ENCODE results near the gene VIPR2. TPM values are rescaled to one million over a fixed set of nuclear protein-coding genes. Genes with fewer than 3 reads are reported as not detected.
A peak's percentile ranks its signal among the peaks of the same experiment; 100 is the strongest.

The VIPR2 gene
- total and polyA plus RNA-seq, 8 donors, result 3.7 to 13.7 (median 10.6) TPM

GRCh38 chr7:159017210-159017609 is 127.5 kb downstream of the VIPR2 start:
- DNase-seq, result peak in 1 of 6 donors; percentile 27
- 87 to 94% methylated on average over 10 of the region's 10 CpGs for WGBS, 2 donors
- H3K9me3 ChIP-seq, result no peaks in the 10 kb centered on the region
- ATAC-seq, result no peak
- H3K36me3 ChIP-seq, result no peaks in the 10 kb centered on the region
- H3K4me1 ChIP-seq, result peaks cover 0 to 10% (median 3%) of the 10 kb centered on the region in 3 donors
- H3K27ac ChIP-seq, result no peak overlapping the region
- H3K4me3 ChIP-seq, result no peak overlapping the region
- no peak for FAIRE-seq
- intact Hi-C loops (cut with DNase I), result no loop called here
- no peaks in the 10 kb centered on the region for H3K27me3 ChIP-seq
- TF ChIP-seq, protein P1, sequence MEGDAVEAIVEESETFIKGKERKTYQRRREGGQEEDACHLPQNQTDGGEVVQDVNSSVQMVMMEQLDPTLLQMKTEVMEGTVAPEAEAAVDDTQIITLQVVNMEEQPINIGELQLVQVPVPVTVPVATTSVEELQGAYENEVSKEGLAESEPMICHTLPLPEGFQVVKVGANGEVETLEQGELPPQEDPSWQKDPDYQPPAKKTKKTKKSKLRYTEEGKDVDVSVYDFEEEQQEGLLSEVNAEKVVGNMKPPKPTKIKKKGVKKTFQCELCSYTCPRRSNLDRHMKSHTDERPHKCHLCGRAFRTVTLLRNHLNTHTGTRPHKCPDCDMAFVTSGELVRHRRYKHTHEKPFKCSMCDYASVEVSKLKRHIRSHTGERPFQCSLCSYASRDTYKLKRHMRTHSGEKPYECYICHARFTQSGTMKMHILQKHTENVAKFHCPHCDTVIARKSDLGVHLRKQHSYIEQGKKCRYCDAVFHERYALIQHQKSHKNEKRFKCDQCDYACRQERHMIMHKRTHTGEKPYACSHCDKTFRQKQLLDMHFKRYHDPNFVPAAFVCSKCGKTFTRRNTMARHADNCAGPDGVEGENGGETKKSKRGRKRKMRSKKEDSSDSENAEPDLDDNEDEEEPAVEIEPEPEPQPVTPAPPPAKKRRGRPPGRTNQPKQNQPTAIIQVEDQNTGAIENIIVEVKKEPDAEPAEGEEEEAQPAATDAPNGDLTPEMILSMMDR (IDR thresholded peaks at IDR 0.05), result no peak

DNA sequence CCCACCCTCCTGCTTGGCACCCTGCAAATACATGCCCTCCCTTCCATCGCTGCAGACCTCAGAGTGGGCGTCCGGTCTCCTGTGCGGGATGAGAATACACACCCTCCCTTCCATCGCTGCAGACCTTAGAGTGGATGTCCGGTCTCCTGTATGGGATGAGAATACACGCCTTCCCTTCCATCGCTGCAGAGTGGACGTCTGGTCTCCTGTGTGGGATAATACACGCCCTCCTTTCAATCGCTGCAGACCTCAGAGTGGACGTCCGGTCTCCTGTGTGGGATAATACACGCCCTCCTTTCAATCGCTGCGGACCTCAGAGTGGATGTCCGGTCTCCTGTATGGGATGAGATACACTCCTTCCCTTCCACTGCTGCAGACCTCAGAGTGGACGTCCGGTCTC is 128.1 kb downstream of the VIPR2 start:
- ATAC-seq (no peak), DNase-seq (peak in 1 of 6 donors; percentile 21), FAIRE-seq (no peak)
- Histone ChIP-seq H3K36me3 (no peaks in the 10 kb centered on the region), H3K27ac (no peak overlapping the region), H3K27me3 (no peaks in the 10 kb centered on the region), H3K9me3 (no peaks in the 10 kb centered on the region), H3K4me1 (peaks cover 0 to 5% (median 5%) of the 10 kb centered on the region in 3 donors), H3K4me3 (no peak overlapping the region)
- 87 to 93% methylated on average over 19 of the region's 19 CpGs for WGBS, 2 donors
- intact Hi-C loops (cut with DNase I), result no loop called here
- TF ChIP-seq, protein P1 (IDR thresholded peaks at IDR 0.05), result no peak

DNA sequence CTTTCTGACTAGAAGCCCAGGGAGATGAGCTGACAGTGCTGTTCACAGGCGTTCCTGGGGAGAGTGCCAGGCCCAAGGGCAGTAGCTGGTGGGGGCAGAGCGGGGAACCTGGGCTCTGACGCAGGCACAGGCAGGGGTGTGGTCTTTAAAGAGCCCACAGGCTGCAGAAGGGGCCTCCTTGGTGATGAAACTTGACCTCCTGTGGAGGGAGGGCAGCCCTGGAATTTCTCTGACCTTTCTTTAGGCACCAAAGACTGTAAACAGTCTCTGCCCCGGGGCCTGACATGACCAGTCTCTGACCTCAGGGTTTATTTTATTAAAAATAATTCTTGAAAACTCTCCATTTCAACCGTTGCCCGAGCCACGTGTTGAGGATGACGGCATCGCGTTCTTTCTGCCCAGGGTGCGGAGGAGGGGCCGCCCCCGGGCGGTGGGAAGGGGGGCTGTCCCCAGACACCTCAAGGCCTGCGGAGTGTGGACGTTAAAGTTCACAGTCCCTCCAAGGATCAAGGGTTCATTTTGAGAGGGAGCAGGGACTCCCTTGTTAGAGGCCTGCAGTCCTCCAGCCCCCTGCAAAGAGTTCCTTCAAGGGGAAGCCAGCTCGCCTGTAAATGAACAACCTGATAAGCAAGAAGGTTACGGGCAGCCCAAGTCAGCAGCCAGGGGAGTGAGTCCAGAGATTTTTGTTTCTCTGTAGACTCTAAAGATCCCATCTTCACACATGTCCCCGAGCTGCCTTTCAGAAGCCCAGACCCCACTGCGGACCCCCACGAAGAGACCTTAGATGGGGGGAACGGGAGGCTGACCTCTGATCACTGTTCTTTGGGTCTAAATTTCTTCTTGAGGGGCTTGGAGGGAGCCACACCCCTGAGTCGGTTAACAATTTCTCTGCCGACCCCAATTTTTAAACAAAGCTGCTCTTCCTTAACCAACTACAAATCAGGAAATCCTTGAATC is 128.9 kb downstream of the VIPR2 start:
- Histone ChIP-seq H3K4me3 (no peak overlapping the region), H3K9me3 (no peaks in the 10 kb centered on the region), H3K4me1 (peaks cover 0 to 5% (median 5%) of the 10 kb centered on the region in 3 donors), H3K27ac (no peak overlapping the region), H3K27me3 (no peaks in the 10 kb centered on the region), H3K36me3 (no peaks in the 10 kb centered on the region)
- intact Hi-C loops (cut with DNase I), result no loop called here
- TF ChIP-seq, protein P1 (IDR thresholded peaks at IDR 0.05), result no peak
- DNase-seq (peak in 2 of 6 donors; percentile 36 to 37), ATAC-seq (peak in 2 of 4 donors; percentile 13 to 26), FAIRE-seq (no peak)
- WGBS, 2 donors, result 65 to 69% methylated on average over 24 of the region's 24 CpGs

DNA sequence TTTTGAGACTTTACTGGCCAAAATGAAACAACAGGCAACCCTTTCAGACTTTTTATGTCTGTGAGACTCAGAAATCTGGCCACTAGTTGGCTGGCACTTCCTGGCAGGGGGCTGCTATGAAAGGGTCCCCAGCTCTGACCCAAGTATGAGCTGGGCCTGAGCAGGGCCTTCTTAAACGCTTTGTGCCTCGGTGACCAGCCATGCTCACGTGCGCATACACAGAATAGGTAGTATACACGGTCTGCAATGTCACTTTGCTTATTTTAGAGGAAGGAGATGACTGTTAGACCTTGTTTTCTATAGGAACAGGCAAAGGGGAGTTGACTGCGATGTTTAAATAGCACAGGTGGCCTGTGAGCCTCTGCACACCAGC is 129.6 kb downstream of the VIPR2 start:
- intact Hi-C loops (cut with DNase I), result no loop called here
- TF ChIP-seq, protein P1 (IDR thresholded peaks at IDR 0.05), result no peak
- peaks cover 0 to 5% (median 5%) of the 10 kb centered on the region in 3 donors for H3K4me1 ChIP-seq
- no peak overlapping the region for H3K27ac ChIP-seq
- H3K27me3 ChIP-seq, result no peaks in the 10 kb centered on the region
- H3K36me3 ChIP-seq, result no peaks in the 10 kb centered on the region
- peak in 1 of 6 donors; percentile 26 for DNase-seq
- no peak overlapping the region for H3K4me3 ChIP-seq
- WGBS, 2 donors, result 89 to 94% methylated on average over 6 of the region's 6 CpGs
- FAIRE-seq, result no peak
- H3K9me3 ChIP-seq, result no peaks in the 10 kb centered on the region
- no peak for ATAC-seq
